ENCODE measurements around the gene NDUFS4.

GRCh38 chr5:53568871-53569270 is 8.4 kb downstream of the NDUFS4 start:
- TF ChIP-seq, protein P1, sequence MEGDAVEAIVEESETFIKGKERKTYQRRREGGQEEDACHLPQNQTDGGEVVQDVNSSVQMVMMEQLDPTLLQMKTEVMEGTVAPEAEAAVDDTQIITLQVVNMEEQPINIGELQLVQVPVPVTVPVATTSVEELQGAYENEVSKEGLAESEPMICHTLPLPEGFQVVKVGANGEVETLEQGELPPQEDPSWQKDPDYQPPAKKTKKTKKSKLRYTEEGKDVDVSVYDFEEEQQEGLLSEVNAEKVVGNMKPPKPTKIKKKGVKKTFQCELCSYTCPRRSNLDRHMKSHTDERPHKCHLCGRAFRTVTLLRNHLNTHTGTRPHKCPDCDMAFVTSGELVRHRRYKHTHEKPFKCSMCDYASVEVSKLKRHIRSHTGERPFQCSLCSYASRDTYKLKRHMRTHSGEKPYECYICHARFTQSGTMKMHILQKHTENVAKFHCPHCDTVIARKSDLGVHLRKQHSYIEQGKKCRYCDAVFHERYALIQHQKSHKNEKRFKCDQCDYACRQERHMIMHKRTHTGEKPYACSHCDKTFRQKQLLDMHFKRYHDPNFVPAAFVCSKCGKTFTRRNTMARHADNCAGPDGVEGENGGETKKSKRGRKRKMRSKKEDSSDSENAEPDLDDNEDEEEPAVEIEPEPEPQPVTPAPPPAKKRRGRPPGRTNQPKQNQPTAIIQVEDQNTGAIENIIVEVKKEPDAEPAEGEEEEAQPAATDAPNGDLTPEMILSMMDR (IDR thresholded peaks at IDR 0.05) = no peak
- no peak for TF ChIP-seq POLR2AphosphoS5 (IDR thresholded peaks at IDR 0.05)
